Skeletal muscle satellite cell (primary cell): Measurements from ENCODE around the gene SPATA1.
"Not testable (repeated sequence)": the region's sequence is repeated elsewhere in the genome, so short reads cannot be mapped to it uniquely, and the experiment has no call there.

Experiments used
- H3K27me3 ChIP-seq: 2 replicates; pipeline ENCODE4 v1.7.0; 2013; ENCODE audit warnings: low read length; ENCODE audit not compliant: control insufficient read depth, insufficient read depth
- H3K36me3 ChIP-seq: 2 replicates; pipeline ENCODE4 v1.7.0; 2013; ENCODE audit warnings: mild to moderate bottlenecking, control low read depth, low read length; ENCODE audit not compliant: insufficient read depth
- H3K4me1 ChIP-seq: 2 replicates; pipeline ENCODE4 v1.7.0; 2013; ENCODE audit warnings: low read length; ENCODE audit not compliant: control insufficient read depth, insufficient read depth
- H3K4me2 ChIP-seq: 2 replicates; pipeline ENCODE4 v1.7.0; 2013; ENCODE audit warnings: mild to moderate bottlenecking, low read length
- H3K4me3 ChIP-seq: 2 replicates; pipeline ENCODE4 v1.7.0; 2013; ENCODE audit warnings: low read length
- H3K9ac ChIP-seq: 2 replicates; pipeline ENCODE4 v1.7.0; 2013; ENCODE audit warnings: mild to moderate bottlenecking, low read depth, low read length, moderate library complexity
- H3K9me3 ChIP-seq: replicated peaks from 2 replicates; pipeline ENCODE4 v1.7.0; 2013; ENCODE audit warnings: mild to moderate bottlenecking, control low read depth, low read length

Gene SPATA1

DNA sequence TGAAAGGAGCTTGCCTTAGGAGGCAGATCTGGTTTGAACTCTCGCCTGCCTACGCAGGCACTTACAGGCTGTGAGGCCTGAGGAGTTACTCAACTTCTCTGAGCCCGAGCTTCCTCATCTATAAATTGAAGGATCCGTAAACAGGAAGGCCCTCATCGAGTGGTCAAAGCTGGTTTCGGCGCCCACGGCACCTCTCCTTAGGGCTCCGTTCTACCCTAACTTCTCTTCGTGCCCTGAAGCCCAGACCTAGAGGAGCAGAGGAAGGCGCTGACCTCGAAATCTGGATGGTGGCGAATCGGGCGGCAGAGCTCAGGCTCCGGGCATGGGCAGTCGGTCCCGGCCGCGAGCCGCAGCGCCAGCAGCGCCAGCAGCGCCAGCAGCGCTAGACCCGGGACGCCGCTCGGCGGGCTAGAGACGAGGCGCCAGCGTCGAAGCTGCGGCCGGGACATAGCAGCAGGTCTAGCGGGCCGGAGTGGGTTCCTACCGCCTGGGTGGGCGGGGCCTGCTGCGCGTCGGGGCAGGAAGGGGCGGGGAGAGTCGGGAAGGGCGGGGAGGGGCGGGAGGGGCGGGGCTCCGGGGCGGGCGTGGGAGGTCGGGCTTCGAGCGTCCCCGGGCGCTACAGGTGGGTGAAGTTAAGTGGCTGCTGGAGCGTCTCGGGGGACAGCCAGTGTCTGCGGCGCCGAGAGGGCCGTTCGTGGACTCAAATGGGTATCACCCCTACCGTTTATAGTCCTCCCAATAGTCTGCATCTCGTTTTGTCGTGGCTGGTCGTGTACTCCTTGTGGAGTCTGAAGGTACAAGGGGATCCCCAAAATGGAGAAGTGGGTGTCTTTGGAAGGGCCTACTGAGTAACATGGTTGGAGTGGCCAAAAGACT, 68.0 kb downstream of the SPATA1 start, which contains the start of gene CTBS:
Gene CTBS (minus strand): TSS at position 474 of the 876 bp plus-strand sequence. CDS start 25 bp downstream, at position 449.
- Histone ChIP-seq H3K4me1 (peaks cover 32% of the 10 kb centered on the region), H3K4me2 (peak within 1 kb of the TSS; percentile 96), H3K36me3 (peaks cover 3% of the 10 kb centered on the region), H3K9me3 (no peaks in the 10 kb centered on the region), H3K9ac (peak within 1 kb of the TSS; percentile 99), H3K27me3 (no peaks in the 10 kb centered on the region), H3K4me3 (peak within 1 kb of the TSS; percentile 87)

DNA sequence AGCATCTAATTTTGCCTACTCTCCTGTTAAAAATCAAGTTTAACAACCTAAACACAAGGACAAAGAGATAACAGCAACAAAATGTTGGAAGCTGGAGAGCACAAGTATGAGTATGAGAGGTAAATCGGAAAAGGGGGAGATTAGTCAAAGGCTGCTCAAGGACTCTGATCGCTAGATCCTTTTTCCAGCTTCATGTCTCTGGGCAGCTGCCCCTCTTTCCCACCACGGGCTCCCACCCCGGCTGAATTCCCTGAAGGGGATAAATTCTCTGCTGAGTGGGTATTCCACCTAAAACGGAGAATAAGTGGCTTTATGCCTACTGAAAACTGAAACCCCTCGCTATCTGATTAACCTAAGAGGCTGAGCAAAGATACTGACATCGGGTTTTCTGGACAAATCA, 68.8 kb downstream of the SPATA1 start:
- no peaks in the 10 kb centered on the region for H3K9me3 ChIP-seq
- no peaks in the 10 kb centered on the region for H3K27me3 ChIP-seq
- H3K9ac ChIP-seq, result peak overlapping the region; percentile 66
- peak overlapping the region; percentile 96 for H3K4me2 ChIP-seq
- peaks cover 32% of the 10 kb centered on the region for H3K4me1 ChIP-seq
- H3K4me3 ChIP-seq, result peak overlapping the region; percentile 87
- H3K36me3 ChIP-seq, result peaks cover 3% of the 10 kb centered on the region

DNA sequence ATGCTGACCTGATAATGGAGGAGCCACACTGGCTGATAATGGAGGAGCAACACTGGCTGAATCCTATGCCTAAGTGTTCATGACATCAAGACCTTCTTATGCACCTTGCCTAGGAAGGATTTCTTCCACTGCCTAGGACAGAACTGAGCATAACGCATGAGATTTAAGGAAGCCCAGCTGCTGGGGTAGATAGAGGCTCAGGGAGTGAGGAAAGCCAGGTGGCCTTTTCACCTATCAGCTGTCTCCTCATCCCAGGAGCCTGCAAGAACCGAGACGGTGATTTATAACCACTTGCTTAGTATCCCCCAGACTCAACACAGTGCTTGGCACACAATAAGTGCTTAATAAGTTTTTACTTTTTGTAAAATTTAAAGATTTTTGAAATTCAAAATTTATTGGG, 75.5 kb downstream of the SPATA1 start:
- no peaks in the 10 kb centered on the region for H3K27me3 ChIP-seq
- H3K4me1 ChIP-seq, result no peaks in the 10 kb centered on the region
- H3K4me2 ChIP-seq, result no peak overlapping the region

DNA sequence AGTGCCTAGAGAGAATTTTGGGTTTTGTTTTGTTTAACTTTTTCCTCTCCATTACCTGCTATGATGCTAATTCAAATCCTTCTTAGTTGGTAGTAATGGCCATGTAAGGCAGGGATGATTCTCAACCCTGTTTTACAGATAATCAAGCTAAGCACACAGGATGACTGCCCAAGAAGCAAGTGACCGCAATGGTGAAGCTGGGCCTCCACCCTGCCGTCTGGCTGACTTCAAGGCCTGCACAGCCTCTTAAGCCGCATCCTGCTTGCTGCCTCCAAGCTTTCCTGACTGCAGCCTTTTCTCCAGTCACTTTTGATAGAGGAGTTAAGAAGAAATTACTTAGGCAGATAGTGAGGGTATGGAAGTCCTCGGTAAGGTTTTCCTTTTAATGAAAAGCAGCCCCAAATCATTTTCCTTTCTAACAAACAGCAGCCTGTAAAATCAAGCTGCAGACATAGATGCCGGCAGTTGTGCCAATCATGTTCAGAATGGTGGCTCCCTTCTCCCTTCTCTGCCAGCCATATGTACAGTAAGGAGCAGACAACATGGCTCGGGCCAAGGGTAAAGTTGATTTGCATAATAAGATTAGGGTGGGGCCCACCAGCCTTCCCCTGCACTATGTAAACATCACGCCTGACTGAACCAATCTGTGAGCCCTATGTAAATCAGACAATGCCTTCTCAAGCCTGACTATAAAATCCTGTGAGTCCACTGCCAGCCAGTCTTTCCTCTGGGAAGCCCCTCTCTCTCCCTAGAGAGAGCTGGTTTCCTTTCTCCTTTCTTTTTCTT, 76.8 kb downstream of the SPATA1 start:
- Histone ChIP-seq H3K4me1 (no peaks in the 10 kb centered on the region), H3K27me3 (no peaks in the 10 kb centered on the region), H3K36me3 (no peaks in the 10 kb centered on the region), H3K4me3 (no peak overlapping the region), H3K9ac (no peak overlapping the region), H3K9me3 (no peaks in the 10 kb centered on the region), H3K4me2 (no peak overlapping the region)

More for the DNA sequence above, 75.5 kb downstream of the SPATA1 start:
- Histone ChIP-seq H3K9ac (no peak overlapping the region), H3K9me3 (no peaks in the 10 kb centered on the region), H3K36me3 (no peaks in the 10 kb centered on the region), H3K4me3 (no peak overlapping the region)

DNA sequence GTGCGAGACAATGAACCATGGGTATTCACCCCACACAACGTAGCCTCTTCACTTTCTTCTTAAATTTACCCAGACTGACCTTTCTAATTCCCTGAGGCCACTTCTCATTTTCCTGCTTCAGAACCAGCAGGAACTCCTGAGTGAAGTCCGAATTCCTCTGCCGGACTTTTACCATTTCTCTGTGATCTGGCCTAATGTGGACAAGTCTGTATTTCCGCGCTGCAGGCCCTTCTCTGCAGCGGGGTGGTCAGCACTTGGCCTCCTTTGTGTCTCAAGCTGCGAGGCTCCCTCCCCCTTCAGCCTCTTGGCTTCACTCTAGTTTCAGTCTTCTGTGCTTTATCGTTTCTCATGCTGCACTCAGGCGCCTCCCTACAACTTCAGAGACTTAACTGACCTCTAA, 77.5 kb downstream of the SPATA1 start:
- H3K9ac ChIP-seq, result no peak overlapping the region
- no peaks in the 10 kb centered on the region for H3K9me3 ChIP-seq
- H3K4me2 ChIP-seq, result no peak overlapping the region
- no peaks in the 10 kb centered on the region for H3K27me3 ChIP-seq
- H3K36me3 ChIP-seq, result no peaks in the 10 kb centered on the region
- no peaks in the 10 kb centered on the region for H3K4me1 ChIP-seq
- no peak overlapping the region for H3K4me3 ChIP-seq

DNA sequence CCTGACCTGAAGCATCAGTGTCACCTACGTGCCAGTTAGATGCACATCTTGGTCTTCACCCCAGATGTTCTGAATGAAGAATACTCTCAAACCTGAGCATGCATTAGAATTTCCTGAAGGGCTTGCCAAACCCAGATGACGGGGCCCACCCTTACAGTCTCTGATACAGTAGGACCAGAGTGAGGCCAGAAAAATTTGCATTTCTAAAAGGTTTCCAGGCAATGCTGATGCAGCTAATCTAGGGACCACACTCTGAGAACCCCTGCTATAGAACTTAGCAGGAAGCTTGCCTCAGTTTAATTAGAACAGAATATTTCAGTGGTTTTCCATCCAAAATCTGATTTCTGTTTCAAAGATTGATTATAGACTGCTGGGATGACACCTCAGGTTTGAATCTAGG, 77.9 kb downstream of the SPATA1 start:
- no peak overlapping the region for H3K4me3 ChIP-seq
- H3K27me3 ChIP-seq, result no peaks in the 10 kb centered on the region
- H3K4me2 ChIP-seq, result no peak overlapping the region
- no peaks in the 10 kb centered on the region for H3K36me3 ChIP-seq
- H3K9ac ChIP-seq, result no peak overlapping the region
- no peaks in the 10 kb centered on the region for H3K4me1 ChIP-seq
- H3K9me3 ChIP-seq, result no peaks in the 10 kb centered on the region

DNA sequence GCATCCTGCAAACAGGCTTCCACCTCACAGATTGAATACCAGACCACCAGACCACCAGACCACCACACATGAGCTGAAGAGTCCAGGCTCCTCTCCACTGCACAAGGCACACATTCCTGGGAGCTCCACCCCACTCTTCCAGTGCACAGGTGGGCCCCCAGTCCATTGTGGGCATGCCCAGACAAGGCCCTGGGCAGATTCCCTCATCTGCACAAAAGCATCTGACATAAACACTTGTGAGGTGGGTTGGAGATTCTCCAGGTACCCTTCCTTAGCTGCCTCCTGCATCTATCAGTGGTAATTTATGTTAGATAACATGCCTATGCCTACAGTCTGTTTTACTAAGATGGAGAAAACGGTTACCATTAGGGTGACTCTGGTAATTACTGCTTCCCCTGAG, 79.6 kb downstream of the SPATA1 start:
- Histone ChIP-seq H3K36me3 (no peaks in the 10 kb centered on the region), H3K4me3 (no peak overlapping the region), H3K4me2 (no peak overlapping the region), H3K9ac (no peak overlapping the region), H3K4me1 (no peaks in the 10 kb centered on the region), H3K27me3 (no peaks in the 10 kb centered on the region), H3K9me3 (no peaks in the 10 kb centered on the region)

DNA sequence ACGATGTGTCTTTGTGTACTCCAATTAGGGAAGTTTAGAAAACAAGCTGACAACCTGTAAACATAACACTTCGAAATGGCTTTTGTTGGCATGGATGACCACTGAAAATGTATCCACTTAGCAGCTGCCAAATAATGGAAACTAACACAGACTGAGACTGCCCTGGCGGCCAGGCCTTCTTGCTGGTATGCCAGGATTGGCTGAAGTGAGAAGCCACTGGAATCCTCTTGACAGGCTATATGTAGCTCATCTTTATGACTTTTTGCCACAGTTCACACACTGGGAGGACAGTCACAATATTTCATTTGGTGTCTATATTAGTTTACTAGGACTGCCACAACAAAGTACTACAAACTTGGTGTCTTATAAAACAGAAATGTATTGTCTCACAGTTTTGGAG, 80.9 kb downstream of the SPATA1 start:
- Histone ChIP-seq H3K9ac (no peak overlapping the region), H3K9me3 (no peaks in the 10 kb centered on the region), H3K4me1 (no peaks in the 10 kb centered on the region), H3K27me3 (no peaks in the 10 kb centered on the region), H3K4me3 (no peak overlapping the region), H3K36me3 (no peaks in the 10 kb centered on the region), H3K4me2 (no peak overlapping the region)

DNA sequence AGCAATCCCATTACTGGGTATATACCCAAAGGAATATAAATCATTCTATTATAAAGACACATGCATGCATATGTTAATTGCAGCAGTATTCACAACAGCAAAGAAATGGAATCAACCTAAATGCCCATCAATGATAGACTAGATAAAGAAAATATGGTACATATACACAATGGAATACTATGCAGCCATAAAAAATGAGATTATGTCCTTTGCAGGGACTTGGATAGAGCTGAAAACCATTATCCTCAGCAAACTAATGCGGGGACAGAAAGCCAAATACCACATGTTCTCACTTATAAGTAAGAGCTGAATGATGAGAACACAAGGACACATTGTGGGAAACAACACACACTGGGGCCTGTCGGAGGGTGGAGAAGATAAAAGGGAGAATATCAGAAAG, 88.8 kb downstream of the SPATA1 start:
- not testable (repeated sequence) for H3K9me3 ChIP-seq, H3K27me3 ChIP-seq, H3K4me3 ChIP-seq, H3K9ac ChIP-seq, H3K4me2 ChIP-seq, H3K36me3 ChIP-seq
- peaks cover 20% of the 10 kb centered on the region for H3K4me1 ChIP-seq

DNA sequence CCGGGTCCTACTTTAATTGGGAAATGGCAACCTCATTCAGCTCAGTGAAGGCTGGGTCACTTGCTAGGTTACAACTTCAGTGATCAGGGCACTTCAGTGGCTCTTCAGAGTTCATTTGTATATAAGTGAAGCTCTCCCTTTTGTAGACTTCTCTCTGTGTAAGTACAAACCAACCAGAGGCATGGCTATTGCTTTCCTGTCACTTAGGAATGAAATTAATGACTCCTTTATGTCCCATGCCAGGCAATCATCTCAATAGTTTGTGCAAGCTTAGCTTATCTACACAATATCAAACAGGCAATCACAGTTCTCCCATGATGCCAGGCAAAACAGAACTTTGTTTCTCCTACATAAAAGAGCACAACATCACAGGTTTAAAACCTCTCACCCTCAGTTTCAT, 90.8 kb downstream of the SPATA1 start:
- Histone ChIP-seq H3K4me3 (no peak overlapping the region), H3K4me1 (peaks cover 31% of the 10 kb centered on the region), H3K4me2 (no peak overlapping the region), H3K9ac (no peak overlapping the region), H3K36me3 (no peaks in the 10 kb centered on the region), H3K9me3 (no peaks in the 10 kb centered on the region), H3K27me3 (no peaks in the 10 kb centered on the region)

DNA sequence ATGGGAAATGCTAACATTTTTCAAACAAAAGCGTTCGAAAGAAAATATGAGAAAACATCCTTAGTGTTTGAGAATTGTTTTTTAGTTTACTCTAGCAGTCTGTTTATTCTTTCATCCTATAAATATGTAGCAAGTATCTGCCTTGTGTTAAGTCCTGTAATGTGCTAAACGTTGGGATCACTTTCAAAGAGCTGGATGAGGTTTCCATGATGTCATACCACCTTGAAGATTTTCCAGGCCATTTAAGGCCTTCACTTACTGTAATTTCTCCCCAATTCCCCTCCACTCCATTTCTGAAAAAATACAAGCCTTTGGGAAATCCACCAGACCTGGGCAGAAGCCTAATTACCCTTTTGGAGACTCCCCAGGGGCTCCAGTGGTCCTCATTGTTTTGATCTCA, 92.2 kb downstream of the SPATA1 start:
- H3K4me1 ChIP-seq, result peaks cover 38% of the 10 kb centered on the region
- no peaks in the 10 kb centered on the region for H3K27me3 ChIP-seq

More for the DNA sequence above, 92.2 kb downstream of the SPATA1 start:
- H3K4me2 ChIP-seq, result peak overlapping the region; percentile 80
- peak overlapping the region; percentile 41 for H3K4me3 ChIP-seq
- H3K9ac ChIP-seq, result peak overlapping the region; percentile 67
- no peaks in the 10 kb centered on the region for H3K9me3 ChIP-seq
- H3K36me3 ChIP-seq, result no peaks in the 10 kb centered on the region
